Measurements from ENCODE around the gene SLC35B1.

GRCh38 chr17:49676276-49676868, 31.4 kb downstream of the SLC35B1 start:
- TF ChIP-seq POLR2A (IDR thresholded peaks at IDR 0.05) (no peak), CTCF (IDR thresholded peaks at IDR 0.05) (no peak), POLR2AphosphoS5 (IDR thresholded peaks at IDR 0.05) (no peak), EP300 (IDR thresholded peaks at IDR 0.05) (no peak)
